ENCODE results near the gene POLDIP3. TPM values are rescaled to one million over a fixed set of nuclear protein-coding genes. Genes with fewer than 3 reads are reported as not detected.

Gene POLDIP3, protein sequence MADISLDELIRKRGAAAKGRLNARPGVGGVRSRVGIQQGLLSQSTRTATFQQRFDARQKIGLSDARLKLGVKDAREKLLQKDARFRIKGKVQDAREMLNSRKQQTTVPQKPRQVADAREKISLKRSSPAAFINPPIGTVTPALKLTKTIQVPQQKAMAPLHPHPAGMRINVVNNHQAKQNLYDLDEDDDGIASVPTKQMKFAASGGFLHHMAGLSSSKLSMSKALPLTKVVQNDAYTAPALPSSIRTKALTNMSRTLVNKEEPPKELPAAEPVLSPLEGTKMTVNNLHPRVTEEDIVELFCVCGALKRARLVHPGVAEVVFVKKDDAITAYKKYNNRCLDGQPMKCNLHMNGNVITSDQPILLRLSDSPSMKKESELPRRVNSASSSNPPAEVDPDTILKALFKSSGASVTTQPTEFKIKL
- 32.1 TPM for total RNA-seq
- long read RNA-seq, transcript POLDIP3-203 (8 exons, 3,323 nt): minor isoform, 9 of 194 reads
- long read RNA-seq, transcript POLDIP3-201 (9 exons, 3,441 nt): major isoform, 121 of 194 reads
- long read RNA-seq, partial matches to known transcripts: 24 of 194 reads
- long read RNA-seq, other reads (novel, unspliced or antisense): 40 of 194 reads

DNA sequence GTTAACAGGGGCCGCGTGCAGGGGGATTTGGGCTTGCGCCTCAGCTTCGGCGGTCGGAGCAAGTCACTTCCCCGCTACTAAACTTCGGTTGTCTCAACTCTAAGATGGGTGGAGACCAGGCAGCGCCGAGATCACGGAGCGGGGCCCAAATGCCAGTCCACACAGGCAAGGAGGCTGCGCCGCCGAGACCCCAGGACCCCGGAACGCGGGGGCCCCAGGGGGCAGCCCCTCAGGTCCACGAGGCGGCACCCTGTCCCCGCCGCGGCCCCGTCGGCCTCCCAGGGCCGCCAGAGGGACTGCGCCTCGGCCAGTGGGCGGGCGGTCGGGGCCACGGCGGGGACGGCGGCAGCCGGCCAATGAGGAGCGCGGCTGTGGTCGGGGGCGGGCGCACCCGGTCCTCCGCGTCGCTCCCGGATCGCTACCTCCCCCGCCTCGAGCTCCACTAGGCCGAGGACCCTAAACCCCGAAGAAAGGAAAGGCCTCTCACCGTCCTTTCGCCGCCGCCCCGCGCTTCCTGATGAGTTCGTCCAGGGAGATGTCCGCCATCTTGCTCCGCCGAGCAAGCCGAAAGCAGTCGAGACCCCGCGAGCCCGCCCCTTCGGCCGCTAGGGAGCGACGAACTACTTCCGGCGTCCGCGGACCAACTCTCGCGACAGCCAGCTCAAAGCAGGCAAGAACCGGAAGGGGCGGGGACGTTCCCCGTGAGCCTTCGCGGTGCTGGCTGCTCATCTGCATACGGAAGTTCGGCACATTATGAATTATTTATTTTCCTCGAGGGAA, at the start of gene POLDIP3:
Gene POLDIP3 (minus strand): TSS at position 572 of the 780 bp plus-strand sequence. CDS start 26 bp downstream, at position 546.
- DNase-seq (peak; percentile 100), ATAC-seq (ENCODE audit: poor library complexity) (peak; percentile 92)
- intact Hi-C loops (cut with DNase I): no loop called here

DNA sequence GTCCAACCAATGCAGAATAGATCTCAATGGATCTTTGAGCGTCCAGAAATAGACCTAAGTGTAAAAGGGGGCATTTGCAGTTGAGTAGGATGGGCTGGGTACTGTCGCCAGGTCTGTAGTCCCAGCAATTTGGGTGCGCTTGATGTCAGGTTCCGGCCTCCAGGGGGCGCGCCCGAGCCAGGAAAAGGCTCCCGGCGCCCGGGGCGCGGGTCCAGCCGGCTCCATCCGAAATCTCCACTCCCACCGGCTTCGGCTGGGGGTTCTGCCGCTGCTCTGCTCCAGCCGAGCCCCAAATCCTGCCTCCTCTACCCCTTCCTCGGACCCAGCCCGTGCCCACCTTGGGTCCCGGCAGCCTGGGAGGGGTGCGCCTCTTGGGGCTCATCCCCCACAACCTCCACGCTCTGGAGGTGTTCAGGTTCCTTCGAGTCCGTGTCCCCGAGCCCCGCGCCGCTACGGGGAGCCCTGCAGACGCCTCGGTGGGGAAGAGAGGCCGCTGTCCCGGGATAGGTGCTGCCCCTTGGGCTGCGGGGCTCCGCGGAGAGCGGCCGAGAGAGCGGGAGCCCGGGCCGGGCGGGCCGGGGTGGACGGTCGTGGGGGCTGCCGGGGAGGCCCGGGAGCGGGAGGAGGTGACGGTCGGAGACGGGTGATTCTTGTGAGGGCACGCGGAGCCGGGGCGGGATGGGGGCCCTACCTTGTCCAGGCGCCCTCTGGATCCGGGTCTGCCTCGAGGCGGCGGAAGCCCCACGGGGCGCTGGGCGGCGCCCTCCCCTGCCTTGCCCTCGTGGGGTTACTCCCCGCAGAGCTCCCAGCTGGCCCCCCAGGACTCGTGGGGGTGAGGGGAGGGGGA, 47.5 kb upstream of the POLDIP3 start:
- peak; percentile 97 for ATAC-seq (ENCODE audit: poor library complexity)
- peak; percentile 91 for DNase-seq
- intact Hi-C loops (cut with DNase I): loop anchor here (2.0 to 5.0 kb wide), 3 partner anchors 55 to 160 kb away; no protein-coding TSS in a partner anchor

DNA sequence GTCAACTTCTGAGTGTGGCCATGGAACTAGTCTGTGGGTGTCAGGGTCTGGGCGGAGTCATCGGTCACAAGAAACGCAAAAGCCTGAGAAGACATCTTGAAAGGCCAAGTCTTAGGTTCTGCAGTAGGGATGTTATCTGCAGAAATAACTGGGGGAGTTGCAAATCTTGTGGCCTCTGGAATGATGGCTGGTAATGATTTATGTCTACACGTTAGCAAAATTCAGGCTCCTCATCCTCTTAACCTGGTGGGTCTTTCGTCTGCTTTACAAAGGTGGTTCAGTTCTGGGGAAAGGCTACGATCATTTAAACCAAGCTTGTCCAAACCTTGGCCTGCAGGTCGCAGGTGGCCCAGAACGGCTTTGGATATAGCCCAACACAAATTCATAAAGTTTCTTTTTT, 41.9 kb upstream of the POLDIP3 start:
- intact Hi-C loops (cut with DNase I): no loop called here
- ATAC-seq (ENCODE audit: poor library complexity) (no peak), DNase-seq (no peak)

DNA sequence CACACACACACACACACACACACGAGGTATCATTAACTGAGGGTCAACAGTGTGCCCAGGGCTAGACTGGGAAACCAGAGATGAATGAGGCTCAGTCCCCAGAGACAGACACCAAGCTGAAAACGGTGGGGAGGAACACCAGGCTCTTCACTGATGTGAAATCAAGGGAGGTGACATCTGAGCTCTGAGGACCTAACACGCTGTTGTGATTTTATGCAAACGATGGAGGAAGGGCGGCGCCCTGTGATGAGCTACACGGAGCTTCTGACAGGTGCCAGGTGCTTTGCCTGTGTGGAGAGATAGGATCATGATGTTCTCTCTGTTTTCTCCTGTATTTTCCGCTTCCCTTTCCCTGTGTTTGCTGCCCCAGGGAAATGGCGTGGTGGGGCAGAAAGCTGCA, 41.0 kb upstream of the POLDIP3 start:
- ATAC-seq (ENCODE audit: poor library complexity) (no peak), DNase-seq (no peak)
- intact Hi-C loops (cut with DNase I): no loop called here

DNA sequence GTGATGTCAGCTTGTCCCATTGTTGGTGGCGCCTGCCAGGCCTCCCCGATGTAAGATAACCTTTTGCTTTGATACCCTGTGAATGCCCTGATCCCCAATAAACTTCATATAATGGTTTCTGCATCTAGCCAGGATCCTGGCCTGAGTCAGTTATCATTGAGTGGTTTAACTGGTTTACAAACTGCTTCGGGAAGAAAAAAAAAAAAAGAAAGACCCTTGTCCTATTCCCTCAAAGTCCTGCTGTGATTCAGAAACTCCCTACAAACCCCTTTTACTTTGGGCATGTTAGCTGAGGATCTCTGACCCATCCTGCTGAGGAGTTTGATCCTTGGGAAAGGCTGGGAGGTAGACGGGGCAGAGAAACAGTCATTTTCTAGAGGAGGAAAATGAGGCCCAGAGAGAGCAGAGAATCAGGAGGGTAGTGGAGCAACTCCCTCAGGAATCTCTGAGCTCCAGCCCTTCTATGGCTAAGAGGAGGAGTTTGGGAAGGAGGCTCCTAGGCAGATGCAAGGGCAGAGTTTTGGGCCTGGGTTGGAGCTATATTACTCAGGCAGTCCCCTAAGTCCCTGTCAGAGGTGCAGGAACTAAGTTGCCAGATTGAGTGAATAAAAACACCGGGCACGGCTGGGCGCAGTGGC, 39.9 kb upstream of the POLDIP3 start:
- DNase-seq (no peak), ATAC-seq (ENCODE audit: poor library complexity) (no peak)
- intact Hi-C loops (cut with DNase I): no loop called here

DNA sequence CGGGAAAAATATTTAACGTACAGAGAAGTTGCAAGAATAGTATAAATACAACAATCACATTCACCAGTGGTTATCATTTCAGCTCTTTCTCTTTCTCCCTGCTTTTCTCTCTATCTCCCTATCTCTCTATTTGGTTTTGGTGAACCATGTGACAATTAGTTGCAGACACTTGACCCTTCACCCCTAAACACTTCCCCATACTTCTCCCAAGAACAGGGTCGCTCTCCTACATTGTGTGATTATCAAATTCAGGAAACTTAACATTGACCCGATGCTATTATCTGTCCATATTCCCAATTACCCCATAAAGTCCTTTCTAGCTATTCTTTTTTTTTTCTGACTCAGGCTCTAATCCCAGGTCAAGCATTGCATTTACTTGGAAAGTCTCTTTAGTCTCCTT, 39.3 kb upstream of the POLDIP3 start:
- intact Hi-C loops (cut with DNase I): no loop called here
- ATAC-seq (ENCODE audit: poor library complexity): no peak
- DNase-seq: no peak

DNA sequence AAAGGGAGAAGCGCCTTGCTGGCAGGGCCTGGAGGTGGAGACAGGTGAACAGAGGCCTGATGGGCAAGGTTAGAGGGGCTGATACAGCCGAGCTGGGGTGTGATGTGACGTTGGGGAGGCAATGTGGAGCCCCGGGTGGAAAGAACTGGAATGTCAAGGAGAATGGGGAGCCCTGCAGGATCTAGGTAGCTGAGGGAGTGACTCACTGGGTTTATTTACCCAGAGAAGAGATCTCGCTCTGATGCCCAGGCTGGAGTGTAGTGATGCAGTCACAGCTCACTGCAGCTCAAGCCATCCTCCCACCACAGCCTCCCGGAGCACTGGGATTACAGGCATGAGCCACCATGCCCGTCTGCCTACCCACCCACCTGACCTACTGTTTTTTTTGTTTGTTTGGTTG, 36.5 kb upstream of the POLDIP3 start:
- no peak for ATAC-seq (ENCODE audit: poor library complexity)
- DNase-seq: no peak
- intact Hi-C loops (cut with DNase I): no loop called here

DNA sequence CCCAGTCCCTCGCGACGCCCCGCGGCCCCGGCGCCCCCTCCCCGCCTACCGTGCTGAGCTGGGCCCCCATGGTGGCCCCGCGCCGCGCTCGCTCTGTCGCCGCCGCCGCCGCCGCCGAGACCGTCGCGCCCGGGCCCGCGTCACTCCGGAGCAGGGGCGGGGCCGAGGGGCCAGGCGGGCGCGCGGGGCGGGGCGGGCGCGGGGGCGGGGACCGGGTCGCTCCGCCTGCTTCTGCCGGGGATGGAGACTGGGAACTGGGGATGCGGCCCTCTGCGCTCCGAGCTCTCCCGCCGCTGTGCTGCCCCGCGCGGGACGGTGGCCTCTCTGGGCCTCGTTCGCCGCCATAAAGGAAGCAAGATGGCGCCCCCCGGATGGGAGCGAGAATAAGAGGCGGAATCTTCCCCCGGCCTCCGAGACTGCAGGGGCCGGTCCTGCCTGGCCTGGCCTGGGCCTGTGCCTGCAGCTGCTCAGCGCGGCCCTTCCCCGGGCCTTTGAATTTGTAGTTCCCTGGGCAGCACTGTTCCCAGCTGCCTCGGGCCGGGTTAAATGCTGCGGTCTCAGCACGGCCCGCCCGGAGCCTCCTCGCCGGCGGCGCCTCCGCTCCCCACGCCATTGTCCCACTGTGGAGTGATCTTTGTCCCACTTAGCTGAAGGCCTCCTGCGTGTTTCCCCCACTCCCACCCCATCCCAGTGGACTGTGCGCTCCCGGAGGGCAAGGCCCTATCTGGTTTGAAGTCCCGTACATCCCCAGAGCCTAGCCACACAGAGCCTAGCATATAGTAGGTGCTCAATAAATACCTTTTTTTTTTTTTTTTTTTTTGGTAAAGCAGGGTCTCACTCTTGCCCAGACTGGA, 34.8 kb upstream of the POLDIP3 start, which contains the start of gene CYB5R3:
Gene CYB5R3 (minus strand): TSS at position 147 of the 854 bp plus-strand sequence. CDS start 77 bp downstream, at position 70.
- ATAC-seq (ENCODE audit: poor library complexity) (peak; percentile 70), DNase-seq (peak; percentile 91)
- intact Hi-C loops (cut with DNase I): no loop called here

DNA sequence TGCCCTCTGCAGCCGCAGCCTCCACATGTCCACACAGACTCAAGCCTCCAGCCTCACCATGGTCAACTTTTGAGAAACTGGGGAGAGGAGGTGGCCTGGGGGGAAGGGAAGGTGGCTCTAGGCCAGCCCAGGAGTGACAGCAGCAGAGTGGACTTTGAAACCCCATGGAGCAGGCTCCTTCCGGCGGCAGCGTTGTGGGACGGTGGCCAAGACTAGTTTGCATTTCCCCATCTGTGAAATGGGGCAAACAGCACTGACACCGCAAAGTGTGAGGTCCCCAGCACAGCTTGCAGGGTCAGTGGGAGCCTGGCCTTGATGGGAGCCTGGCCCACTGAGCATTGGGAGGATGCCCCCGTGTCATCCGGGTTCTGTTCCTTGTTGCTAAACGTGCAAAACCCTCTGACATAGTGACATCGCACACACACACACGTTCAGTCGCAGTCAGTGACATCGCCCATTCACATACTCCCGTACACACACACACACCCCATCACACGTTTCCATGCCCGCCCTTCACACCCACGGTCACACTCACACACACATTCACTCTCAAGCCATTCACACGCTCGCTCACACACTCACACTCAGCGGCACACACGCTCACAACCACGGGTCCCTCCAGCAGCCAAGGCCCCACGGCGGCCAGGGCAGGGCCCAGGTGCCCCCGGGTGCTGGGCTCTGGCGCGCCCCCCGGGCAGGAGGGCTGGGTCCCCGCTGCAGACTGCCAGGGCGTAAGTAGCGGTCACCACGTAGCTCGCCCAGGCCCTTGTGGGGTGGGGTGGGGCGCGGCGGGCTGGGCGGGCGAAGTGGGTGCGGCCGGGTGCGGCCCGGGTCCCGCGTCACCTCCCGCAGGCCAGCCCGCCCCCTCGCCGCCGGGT, 33.9 kb upstream of the POLDIP3 start:
- DNase-seq (peak; percentile 78), ATAC-seq (ENCODE audit: poor library complexity) (peak; percentile 40)
- intact Hi-C loops (cut with DNase I): no loop called here

DNA sequence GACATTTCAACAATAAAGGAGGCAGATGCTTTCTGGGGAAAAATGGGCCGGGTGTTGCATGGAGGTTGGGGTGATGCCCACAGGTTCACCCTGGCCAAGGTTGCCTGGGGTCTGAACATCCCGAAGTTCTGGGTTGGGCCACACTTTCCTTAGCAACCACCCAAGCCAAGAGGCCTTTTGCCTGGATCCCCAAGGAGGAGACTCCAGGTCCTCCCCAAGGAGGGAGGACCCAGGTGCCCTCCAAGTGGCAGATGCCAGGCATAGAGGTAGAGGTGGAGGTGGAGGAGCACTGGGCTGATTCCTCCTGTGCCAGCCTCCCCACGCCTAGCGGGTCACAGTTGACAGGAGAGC, 33.3 kb upstream of the POLDIP3 start:
- no peak for ATAC-seq (ENCODE audit: poor library complexity)
- intact Hi-C loops (cut with DNase I): no loop called here
- DNase-seq: no peak

DNA sequence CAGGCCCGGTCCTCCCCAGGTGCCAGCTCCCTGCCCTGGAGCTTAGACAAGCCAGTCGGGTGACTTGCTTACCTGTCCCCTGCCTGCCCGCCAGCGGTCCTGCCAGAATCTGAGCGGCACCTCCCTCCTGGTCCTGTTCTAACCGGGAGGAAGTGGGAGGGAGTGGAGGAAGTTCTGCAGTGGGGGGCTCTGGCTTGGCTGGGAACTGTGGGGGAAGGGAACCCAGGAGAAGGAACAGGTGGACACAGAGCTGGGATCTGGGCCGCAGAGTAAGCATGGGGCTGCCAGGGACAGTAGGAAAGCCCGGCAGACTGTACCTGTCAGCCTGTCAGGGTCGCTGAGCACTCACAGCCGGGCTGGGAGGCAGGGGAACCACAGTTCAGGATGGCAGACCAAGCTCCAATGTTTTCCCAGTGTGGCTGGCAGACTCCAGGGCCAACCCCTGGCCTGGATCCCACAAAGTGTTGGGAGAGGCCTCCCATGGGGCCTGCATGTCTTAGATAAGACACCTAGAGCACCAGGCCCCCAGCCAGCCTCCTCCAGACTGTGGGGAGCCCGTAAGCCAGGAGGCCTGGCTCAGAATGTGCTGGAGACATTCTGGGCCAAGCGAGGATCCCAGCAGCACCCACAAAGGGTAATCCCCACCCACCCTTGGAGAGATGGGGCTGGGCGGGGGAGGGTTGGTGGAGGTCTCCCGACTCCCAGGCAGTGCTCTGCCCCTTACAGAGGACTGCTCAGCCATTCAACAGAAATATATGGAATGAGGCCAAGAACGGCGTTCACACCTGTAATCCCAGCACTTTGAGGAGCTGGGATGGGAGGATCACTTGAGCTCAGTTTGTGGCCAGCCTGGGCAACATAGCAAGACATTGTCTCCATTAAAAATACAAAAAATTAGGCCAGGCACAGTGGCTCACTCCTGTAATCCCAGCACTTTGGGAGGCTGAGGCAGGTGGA, 32.2 kb upstream of the POLDIP3 start:
- ATAC-seq (ENCODE audit: poor library complexity) (peak; percentile 58), DNase-seq (peak; percentile 88)
- intact Hi-C loops (cut with DNase I): no loop called here

DNA sequence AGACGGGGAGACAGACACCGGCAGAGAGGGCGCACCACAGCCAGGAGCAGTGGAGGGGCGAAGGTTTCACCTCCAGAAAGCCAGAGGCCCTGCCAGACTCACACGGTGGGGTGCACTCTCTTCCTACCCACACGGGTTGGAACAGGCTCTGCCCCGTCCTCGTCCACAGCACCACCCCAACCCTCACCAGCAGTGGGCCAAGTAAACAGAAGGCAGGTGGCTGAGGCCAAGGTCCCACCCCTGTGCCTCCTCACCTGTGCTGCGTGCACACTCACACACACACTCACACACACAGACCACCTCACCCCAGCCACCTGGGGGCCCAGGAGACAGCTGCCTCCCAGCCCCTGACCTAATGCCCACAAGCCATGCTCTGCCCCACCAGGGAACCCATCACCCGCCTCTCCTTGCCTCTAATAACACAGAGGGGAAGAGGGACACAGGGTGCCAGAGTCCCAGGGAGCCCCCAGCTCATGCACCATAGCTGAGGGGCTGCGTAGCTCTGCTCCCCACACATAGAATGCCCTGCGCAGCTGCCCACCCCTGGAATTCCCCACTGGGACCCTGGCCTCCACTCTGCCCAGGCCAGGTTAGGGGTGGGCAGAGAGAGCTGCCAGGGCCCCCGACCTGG, 31.4 kb upstream of the POLDIP3 start:
- intact Hi-C loops (cut with DNase I): no loop called here
- no peak for ATAC-seq (ENCODE audit: poor library complexity)
- DNase-seq: no peak

DNA sequence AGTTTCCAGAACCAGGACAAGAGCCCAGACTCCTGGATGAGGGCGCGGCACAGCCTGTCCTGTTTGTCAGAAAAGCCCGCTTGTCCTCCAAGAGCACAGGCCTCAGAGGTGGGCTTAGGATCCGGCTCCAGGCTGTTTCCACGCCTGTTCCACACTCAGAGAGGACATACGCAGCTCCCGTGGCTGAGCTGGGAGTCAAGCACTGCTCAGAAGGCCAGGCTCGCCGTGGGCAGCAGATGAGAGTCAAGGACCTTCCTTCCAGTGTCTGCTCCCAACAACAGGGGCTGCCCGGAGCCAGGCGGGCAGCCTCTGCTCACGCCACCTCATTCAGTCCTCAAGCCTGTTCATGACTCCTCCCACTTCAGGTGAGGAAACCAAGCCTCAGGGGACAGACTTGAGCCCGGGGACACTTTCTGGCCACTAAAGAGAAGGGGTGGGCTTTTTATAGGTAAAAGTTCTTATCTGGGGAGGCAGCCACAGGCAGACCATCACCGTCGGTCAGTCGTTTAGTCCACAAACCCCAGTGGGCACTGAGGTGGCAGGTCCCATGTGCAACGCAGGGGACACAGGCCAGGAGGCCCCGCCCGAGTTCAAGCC, 30.8 kb upstream of the POLDIP3 start:
- DNase-seq: peak; percentile 50
- ATAC-seq (ENCODE audit: poor library complexity): peak; percentile 1
- intact Hi-C loops (cut with DNase I): no loop called here
